A673 (cell line): ENCODE data around the gene PPP4C. TPM values are rescaled to one million over a fixed set of nuclear protein-coding genes. Genes with fewer than 3 reads are reported as not detected.

Experiments
- BruUV-seq: library from RNA; stranded (reverse); fragments of 400-500 nt; replicated peaks from 2 replicates; lab custom pipeline; 2021; lab: Mats Ljungman, UMichigan
- CTCF ChIA-PET: fragments of 300-600 bp; sonication (Branson Sonifier 250); formaldehyde crosslinking; loops from one replicate; lab custom pipeline; 2022; ENCODE audit warnings: antibody characterized with exemption; lab: Charles Lee
- POLR2A ChIA-PET: fragments of 300-600 bp; sonication (Branson Sonifier 250); formaldehyde crosslinking; loops from one replicate; lab custom pipeline; 2022; ENCODE audit warnings: antibody characterized with exemption; ENCODE audit not compliant: low non-redundant PET; lab: Charles Lee
- DNase-seq: peaks from one replicate; pipeline ENCODE4 v3.0.0-alpha.2; 2015; ENCODE audit warnings: low spot score
- H3K27ac ChIP-seq: fragments of 200-600 bp; sonication (generic); 2 replicates; pipeline ENCODE4 v1.5.1; 2016; ENCODE audit warnings: mixed run types, low read depth, mild to moderate bottlenecking, mixed read lengths, antibody characterized with exemption, low read length; ENCODE audit not compliant: poor library complexity, severe bottlenecking
- H3K27me3 ChIP-seq: fragments of 200-600 bp; sonication (generic); replicated peaks from 2 replicates; pipeline ENCODE4 v1.6.1; 2017; ENCODE audit warnings: mixed run types, low read depth, mild to moderate bottlenecking, mixed read lengths, antibody characterized with exemption, low read length; ENCODE audit not compliant: insufficient read depth, poor library complexity
- H3K36me3 ChIP-seq: fragments of 200-600 bp; sonication (generic); 2 replicates; pipeline ENCODE4 v1.6.1; 2016; ENCODE audit warnings: mixed run types, mild to moderate bottlenecking, mixed read lengths, antibody characterized with exemption, low read length; ENCODE audit not compliant: insufficient read depth, poor library complexity, severe bottlenecking
- H3K4me1 ChIP-seq: fragments of 200-600 bp; sonication (generic); 2 replicates; pipeline ENCODE4 v1.6.1; 2017; ENCODE audit warnings: mixed run types, mild to moderate bottlenecking, mixed read lengths, antibody characterized with exemption, low read length; ENCODE audit not compliant: insufficient read depth, poor library complexity, severe bottlenecking
- H3K4me3 ChIP-seq: fragments of 200-600 bp; sonication (generic); 2 replicates; pipeline ENCODE4 v1.5.1; 2016; ENCODE audit warnings: low read depth, mixed run types, mild to moderate bottlenecking, mixed read lengths, low read length; ENCODE audit not compliant: poor library complexity, severe bottlenecking
- H3K9me3 ChIP-seq: fragments of 200-600 bp; sonication (generic); 2 replicates; pipeline ENCODE4 v1.6.1; 2016; ENCODE audit warnings: mixed run types, low read depth, mild to moderate bottlenecking, mixed read lengths, antibody characterized with exemption, low read length; ENCODE audit not compliant: poor library complexity, severe bottlenecking
- EZH2 ChIP-seq: fragments of 200-600 bp; sonication (generic); IDR thresholded peaks from 2 replicates; pipeline ENCODE4 v1.6.1; 2017; ENCODE audit warnings: borderline replicate concordance, low read depth, mild to moderate bottlenecking, mixed read lengths, antibody characterized with exemption, low read length; ENCODE audit not compliant: poor library complexity, severe bottlenecking
- intact Hi-C: fragments of 100-400 bp; cut with micrococcal nuclease; formaldehyde crosslinking; loops from one replicate; pipeline ENCODE4 v1.10.0; 2022; ENCODE audit not compliant: unreplicated experiment
- total RNA-seq: library from RNA; stranded (reverse); gene quantifications from 2 replicates; pipeline ENCODE4 v1.2.3, GENCODE V29; 2021
- TF ChIP-seq, protein P1 (sequence below): fragments of 300-800, 200-600 bp; sonication (generic); conservative IDR thresholded peaks from 2 replicates; pipeline ENCODE4 v1.5.1; 2017; ENCODE audit warnings: low read depth, mild to moderate bottlenecking, antibody characterized with exemption, low read length, moderate library complexity, mixed read lengths

The PPP4C gene
- total RNA-seq, 1 experiment from 2014 or later: 122 TPM

DNA sequence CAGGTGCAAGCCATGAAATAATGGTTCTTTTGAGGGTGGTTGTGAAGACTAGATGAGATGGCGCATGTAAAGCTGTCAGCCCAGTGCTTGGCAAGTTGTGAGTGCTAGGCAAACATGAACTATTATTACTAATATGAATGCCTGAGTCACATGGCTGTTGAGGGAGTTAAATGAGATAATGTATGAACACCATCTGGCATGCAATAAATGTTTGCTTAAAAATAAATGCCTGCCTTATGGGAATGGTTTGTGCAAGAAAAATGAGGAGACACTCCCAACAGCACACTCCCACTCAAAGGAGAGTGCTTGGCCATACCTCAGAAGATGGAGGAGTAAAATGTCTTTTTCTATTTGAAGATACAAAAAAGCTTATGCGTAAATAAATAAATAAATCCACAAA, 43.6 kb downstream of the PPP4C start:
- POLR2A ChIA-PET: no interaction called here
- no peaks in the 10 kb centered on the region for H3K27me3 ChIP-seq
- H3K9me3 ChIP-seq: no peaks in the 10 kb centered on the region
- H3K36me3 ChIP-seq: peaks cover 16% of the 10 kb centered on the region
- H3K4me3 ChIP-seq: no peak overlapping the region
- peaks cover 4% of the 10 kb centered on the region for H3K4me1 ChIP-seq
- TF ChIP-seq, protein P1, sequence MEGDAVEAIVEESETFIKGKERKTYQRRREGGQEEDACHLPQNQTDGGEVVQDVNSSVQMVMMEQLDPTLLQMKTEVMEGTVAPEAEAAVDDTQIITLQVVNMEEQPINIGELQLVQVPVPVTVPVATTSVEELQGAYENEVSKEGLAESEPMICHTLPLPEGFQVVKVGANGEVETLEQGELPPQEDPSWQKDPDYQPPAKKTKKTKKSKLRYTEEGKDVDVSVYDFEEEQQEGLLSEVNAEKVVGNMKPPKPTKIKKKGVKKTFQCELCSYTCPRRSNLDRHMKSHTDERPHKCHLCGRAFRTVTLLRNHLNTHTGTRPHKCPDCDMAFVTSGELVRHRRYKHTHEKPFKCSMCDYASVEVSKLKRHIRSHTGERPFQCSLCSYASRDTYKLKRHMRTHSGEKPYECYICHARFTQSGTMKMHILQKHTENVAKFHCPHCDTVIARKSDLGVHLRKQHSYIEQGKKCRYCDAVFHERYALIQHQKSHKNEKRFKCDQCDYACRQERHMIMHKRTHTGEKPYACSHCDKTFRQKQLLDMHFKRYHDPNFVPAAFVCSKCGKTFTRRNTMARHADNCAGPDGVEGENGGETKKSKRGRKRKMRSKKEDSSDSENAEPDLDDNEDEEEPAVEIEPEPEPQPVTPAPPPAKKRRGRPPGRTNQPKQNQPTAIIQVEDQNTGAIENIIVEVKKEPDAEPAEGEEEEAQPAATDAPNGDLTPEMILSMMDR: no peak
- no peak for TF ChIP-seq EZH2
- DNase-seq: no peak
- TSS peak; percentile 14 for BruUV-seq
- CTCF ChIA-PET: no interaction called here
- no peak overlapping the region for H3K27ac ChIP-seq
- intact Hi-C loops: no loop called here

- ChIA-PET CTCF (interaction anchor here (0.6 kb wide), 2 partner anchors 10 to 28 kb away, joined by 6 read pairs; no protein-coding TSS in a partner anchor), POLR2A (interaction anchor here (0.6 kb wide), 1 partner anchor 577 kb away, joined by 17 read pairs; no protein-coding TSS in a partner anchor)
- intact Hi-C loops: loop anchor here (5.0 kb wide), 1 partner anchor 287 kb away; the partner anchor contains the start of gene ZNF771
- no TSS peak for BruUV-seq
- Histone ChIP-seq H3K36me3 (peaks cover 16% of the 10 kb centered on the region), H3K4me3 (no peak overlapping the region), H3K27me3 (no peaks in the 10 kb centered on the region), H3K27ac (no peak overlapping the region), H3K9me3 (no peaks in the 10 kb centered on the region), H3K4me1 (peaks cover 4% of the 10 kb centered on the region)
- TF ChIP-seq, protein P1: no peak
- no peak for TF ChIP-seq EZH2
- DNase-seq: no peak
These were observed 44.7 kb downstream of the PPP4C start for GRCh38 chr16:30120340-30121105.

DNA sequence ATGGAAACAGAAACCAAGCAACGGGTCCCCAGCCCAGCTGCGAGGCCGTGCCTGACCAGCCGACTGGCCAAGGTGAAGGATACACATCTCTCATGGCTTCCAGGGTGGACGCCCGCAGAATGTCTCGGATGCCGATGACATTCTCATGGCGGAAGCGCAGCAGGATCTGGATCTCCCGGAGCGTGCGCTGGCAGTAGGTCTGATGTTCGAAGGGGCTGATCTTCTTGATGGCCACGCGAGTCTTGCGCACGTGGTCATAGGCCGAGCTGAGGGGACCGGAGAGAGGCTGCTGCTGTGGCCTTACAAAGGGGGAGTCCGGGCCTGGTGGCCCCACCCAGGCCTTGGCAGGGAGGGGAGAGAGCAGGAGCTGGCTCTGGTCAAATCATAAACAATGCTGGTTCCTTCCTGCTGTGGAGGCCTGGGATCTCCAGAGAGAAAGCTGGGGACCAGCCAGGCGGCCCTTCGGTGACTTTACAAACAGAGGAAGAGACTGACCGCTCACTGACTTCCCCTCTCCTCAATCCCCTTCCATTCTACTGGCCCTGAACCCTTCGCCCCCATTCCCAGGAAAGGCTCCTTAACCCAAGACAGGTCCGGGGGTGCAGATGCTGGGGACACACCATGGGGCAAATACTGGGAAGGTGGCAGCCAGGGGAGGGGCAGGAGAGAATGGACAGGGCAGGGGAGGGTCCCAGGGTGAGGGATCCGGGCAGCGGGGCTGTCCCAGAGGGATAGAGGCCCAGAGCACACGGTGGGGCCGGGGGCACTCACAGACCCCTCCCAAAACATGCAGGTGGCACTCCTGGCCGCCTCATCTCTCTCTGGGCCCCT, 46.2 kb downstream of the PPP4C start:
- no TSS peak for BruUV-seq
- TF ChIP-seq, protein P1: no peak
- no peak for TF ChIP-seq EZH2
- no peaks in the 10 kb centered on the region for H3K27me3 ChIP-seq
- intact Hi-C loops: loop anchor here (5.0 kb wide), 1 partner anchor 285 kb away; the partner anchor contains the start of gene ZNF771
- peaks cover 4% of the 10 kb centered on the region for H3K4me1 ChIP-seq
- ChIA-PET POLR2A (no interaction called here), CTCF (interaction anchor here (0.5 kb wide), 1 partner anchor 77 kb away, joined by 8 read pairs; no protein-coding TSS in a partner anchor)
- no peak for DNase-seq
- no peaks in the 10 kb centered on the region for H3K9me3 ChIP-seq
- H3K27ac ChIP-seq: peak overlapping the region; percentile 74
- H3K4me3 ChIP-seq: peak overlapping the region; percentile 90
- H3K36me3 ChIP-seq: peaks cover 16% of the 10 kb centered on the region
